Activated T-helper 1 cell treated with Interleukin-2 at 50 U/mL for 16 hours (primary cell): ENCODE results near the gene CD300H.

Experiments used
- DNase-seq: peaks from one replicate; pipeline ENCODE4 v3.0.0-alpha.2; 2020; ENCODE audit warnings: low read depth

Gene CD300H

DNA sequence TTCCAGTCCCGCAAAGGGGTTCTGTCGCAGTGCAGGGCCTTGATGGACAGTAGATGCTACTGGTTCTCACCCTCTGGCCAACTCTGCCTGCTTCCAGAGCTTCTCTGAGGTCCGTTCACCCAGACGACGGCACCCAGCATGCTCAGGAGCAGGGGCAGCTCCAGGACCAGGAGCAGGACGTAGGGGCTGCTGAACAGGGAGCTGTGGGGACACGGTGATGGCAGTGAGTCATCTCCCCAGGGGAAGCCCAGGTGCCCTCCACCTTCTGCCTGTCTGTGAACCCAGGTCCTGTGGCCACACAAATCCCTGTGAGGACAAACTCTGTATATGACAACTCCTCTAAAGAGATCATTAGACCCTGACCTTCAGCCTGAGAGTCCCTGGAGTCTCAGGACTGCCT is 18.0 kb downstream of the CD300H start:
- DNase-seq: no peak

DNA sequence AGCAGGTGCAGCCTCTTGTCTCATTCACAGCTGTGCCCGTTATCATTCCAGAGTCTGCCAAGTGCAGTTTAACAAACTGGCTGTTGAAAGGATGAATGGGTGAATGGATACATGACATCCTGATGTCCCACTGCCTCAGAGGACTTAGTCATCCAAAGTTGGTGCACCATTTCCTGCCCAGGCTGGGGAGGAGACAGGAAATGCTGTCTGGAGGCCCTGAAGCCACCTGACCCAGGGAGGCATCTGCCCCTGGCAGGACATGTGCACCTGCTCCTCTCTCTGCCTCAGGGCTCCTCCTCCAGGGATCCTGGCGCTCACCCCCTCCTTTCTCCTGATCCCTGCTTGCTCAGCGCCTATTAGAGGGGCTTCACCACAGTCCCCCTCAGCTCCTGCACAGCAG is 19.6 kb downstream of the CD300H start:
- no peak for DNase-seq

DNA sequence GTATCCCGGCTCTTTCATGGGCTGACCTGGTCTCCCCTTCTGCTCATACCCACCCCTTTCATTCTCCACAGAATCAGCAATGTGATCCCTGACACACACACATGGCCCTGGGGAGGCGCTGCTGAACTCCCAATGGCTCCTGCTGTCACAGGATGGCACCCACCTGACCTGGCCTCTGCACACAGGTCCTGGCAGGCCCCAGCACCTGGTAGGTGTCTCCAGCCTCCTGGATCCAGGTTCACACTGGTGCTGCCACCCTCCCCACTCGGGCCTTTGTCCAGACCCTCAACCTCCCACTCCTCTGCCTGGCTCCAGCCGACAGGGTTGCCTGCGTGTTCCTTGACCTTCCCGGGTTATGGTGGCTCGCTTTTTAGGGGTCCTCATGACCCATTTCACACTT is 20.0 kb downstream of the CD300H start:
- no peak for DNase-seq

GRCh38 chr17:74546586-74546985 is 20.7 kb downstream of the CD300H start:
- DNase-seq: no peak

GRCh38 chr17:74545843-74546230 is 21.5 kb downstream of the CD300H start, which contains the start of gene CD300C:
CD300C (minus strand) TSS chr17:74546115; CDS start chr17:74545782, 333 bp downstream.
- no peak for DNase-seq

DNA sequence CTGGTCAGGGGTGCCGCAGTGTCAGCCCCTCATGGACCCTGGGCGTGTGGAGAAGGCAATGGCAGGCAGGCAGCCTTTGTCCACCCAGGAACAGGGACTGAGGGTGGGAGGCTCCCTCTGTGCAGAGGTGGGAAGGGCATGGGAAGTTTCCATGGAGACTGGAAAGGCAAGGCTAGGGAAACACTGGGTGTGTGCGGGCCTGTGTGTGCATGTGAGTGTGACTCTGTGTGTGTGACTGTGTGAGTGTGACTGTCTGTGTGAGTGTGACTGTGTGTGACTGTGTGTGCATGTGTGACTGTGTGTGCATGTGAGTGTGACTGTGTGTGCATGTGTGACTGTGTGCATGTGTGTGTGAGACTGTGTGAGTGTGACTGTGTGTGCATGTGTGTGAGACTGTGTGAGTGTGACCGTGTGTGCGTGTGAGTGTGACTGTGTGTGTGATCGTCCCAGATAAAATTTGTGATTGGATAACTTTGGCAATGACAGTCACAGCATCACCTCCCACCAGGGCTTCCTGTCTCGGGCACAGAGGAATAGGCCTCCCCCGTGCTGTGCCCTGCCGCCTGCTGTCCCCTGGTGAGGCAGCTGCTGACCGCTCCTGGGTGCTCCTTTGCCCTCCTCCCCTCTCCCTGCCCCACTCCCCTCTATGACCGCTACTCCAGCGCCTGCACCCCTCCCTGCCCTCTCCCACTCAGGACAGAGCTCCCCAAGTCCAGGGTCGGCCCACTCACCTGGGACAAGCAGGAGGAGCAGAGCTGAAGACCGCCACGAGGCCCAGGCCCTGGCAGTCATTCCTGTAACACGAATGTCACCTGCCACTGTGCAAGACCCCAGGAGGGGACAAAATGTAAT is 22.1 kb downstream of the CD300H start:
- no peak for DNase-seq

DNA sequence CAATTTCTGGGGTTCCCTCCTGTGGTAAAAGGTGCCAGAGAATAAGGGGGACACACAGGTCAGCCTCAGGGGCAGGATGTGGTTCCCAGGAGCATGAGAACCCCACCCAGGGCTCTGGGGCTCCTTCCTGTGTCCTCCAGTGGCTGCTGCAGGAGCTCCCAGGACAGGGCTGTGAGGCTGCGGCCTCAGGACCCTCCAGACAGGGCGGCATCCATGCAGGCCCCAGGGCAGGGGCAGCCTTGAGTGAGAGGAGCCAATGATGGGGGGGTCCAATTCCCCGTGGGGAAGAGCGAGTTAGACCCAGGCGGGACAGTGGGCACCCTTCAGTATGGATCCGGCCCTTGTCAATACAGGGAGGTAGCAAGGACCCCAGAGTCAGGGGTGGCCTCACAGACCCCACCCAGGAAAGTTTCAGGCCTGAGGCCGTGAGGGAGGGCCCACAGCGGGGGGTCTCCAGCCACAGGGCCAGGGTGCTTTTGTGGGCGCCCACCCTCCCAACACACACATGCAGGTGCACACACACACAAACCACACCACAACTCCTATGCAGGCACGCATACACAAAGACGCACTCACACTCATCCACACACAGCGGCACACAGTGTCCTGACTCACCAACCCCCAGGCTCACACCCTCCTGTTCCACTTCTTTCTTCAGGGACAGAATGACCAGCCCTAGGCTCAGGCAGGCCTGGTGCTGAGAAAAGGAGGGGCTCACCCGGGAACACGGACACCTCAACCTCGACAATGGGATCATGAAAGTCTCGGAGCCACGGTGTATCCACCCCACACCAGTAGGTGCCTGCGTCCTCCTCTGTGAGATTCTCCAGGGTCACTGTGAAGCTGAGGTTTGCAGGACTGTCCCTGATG is 23.2 kb downstream of the CD300H start:
- no peak for DNase-seq

- no peak for DNase-seq
Observed at GRCh38 chr17:74543406-74543805, 23.9 kb downstream of the CD300H start.

- no peak for DNase-seq
Observed at GRCh38 chr17:74542727-74543383, 24.5 kb downstream of the CD300H start.

GRCh38 chr17:74542166-74542565 is 25.1 kb downstream of the CD300H start:
- DNase-seq: no peak

DNA sequence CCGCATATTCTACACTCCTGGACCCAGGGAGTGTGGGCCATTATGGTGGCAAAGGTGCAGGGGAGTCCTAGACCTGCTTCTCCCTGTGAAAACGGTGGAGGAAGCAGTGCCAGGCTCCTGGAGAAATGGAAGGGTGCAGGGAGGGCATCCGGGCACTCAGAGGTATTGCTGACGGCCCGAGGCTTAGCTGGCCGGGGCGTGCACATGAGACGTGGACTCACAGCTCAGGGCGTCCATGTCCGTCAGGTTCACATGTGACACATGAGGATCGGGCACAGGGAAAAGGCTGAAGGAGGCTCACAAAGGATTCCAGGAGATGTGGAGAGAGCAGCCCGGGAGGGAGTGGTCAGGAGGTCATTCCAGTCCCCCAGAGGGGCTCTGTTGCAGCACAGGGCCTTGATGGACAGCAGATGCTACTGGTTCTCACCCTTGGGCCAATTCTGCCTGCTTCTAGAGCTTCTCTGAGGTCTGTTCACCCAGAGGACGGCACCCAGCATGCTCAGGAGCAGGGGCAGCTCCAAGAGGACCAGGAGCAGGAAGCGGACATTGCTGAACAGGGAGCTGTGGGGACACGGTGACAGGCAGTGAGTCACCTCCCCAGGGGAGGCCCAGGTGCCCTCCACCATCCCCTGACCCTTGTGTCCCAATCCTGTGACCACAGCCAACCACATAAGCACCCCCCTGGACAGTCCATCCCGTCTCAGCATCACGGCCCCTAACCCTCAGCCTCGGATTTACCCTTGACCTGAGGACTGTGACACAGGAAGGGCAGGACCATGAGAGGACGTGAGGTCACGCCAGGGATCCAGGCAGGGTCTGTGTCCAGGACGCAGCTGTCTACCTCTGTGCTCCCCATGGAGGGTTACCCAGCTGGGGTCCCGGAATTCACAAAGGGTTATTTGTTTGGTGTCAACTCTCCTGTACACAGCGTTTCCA is 25.9 kb downstream of the CD300H start:
- no peak for DNase-seq

GRCh38 chr17:74539281-74539820 is 28.0 kb downstream of the CD300H start:
- DNase-seq: no peak

- DNase-seq: no peak
Observed at GRCh38 chr17:74536890-74537289, 30.4 kb downstream of the CD300H start.

GRCh38 chr17:74532115-74532514 is 35.2 kb downstream of the CD300H start:
- no peak for DNase-seq

GRCh38 chr17:74531231-74531761 is 36.0 kb downstream of the CD300H start, which contains the start of gene CD300LB:
CD300LB (minus strand) TSS chr17:74531475; CDS start chr17:74531350, 125 bp downstream.
- no peak for DNase-seq

DNA sequence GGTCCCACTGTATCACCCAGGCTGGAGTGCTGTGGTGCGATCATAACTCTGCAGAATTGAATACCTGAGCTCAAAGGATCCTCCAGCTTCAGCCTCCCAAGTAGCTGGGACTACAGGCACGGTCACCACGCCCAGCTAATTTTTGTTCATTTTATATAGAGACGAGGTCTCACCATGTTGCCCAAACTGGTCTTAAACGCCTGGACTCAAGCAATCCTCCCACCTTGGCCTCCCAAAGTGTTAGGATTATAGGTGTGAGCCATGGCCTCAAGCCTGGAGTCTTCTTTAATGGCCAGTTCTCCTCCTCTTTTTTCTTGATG is 36.5 kb downstream of the CD300H start:
- no peak for DNase-seq

GRCh38 chr17:74529243-74529642 is 38.1 kb downstream of the CD300H start:
- DNase-seq: no peak

DNA sequence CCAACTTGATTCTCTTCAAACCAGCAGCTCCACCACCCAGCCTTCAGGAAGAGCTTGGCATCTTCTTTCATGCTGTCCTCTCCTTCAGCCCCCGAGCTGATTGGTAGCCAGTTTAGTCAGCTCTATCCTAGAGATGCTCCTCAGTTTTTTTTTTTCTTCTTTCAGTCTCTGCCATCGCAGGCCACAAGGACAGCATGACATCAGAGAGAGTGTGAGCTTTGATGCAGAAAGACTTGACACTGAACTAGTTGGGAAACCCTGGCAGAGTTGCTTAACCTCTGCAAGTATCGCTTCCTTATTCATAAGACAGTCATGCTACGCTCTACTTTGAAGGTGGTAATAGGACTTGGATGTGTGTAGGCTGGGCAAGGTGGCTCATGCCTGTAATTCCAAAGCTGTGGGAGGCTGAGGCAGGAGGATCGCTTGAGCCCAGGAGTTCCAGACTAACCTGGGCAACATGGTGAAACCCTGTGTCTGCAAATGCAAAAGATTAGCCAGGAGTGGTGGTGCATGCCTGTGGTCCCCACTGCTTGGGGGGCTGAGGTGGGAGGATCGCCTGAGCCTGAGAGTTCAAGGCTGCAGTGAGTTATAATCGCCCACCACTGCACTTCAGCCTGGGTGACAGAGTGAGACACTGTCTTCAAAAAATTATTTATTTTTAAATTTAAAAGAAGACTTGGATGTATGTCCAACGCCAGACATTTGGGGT is 38.7 kb downstream of the CD300H start:
- no peak for DNase-seq

DNA sequence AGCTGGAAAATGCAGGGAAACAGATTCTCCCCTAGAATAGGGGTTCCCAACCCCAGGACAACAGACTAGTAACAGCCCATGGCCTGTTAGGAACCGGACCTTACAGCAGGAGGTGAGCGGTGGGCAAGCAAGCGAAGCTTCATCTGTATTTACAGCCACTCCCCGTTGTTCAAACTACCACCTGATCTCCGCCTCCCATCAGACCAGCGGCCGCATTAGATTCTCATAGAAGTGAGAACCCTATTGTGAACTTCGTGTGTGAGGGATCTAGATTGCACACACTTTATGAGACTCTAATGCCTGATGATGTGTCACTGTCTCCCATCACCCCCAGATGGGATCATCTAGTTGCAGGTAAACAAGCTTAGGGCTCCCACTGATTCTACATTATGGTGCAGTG is 39.6 kb downstream of the CD300H start:
- DNase-seq: no peak

DNA sequence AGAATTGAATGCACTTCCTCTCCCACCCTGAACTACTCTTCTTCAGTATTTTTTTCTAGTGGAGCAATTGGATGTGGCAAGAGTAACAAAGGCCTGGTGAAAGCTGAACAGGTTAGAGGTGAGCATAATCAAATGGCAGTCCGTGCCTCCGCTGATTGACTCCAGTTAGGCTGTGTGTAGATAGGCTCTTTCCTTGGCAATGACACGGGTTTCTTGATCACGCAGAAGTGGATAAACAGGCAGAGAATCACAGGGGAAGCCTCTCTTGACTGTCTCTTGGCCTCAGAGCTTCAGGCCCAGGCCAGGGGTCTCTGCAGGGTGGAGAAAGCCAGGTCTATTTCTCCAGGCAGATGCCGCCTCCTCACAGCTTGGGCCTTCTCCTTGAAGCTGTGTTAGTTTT is 40.2 kb downstream of the CD300H start:
- no peak for DNase-seq
